Lung microvascular endothelial cell (primary cell): ENCODE data around the gene ABCC9. TPM values are rescaled to one million over a fixed set of nuclear protein-coding genes. Genes with fewer than 3 reads are reported as not detected.
"Not testable (repeated sequence)": the region's sequence is repeated elsewhere in the genome, so short reads cannot be mapped to it uniquely, and the experiment has no call there.

Experiments used
- DNase-seq, 2 donors: peaks; one replicate each; pipeline versions ENCODE4 v3.0.0 to v3.0.0-alpha.2; 2010; ENCODE audit warnings: low read depth in 2 of 2
- total RNA-seq: library from RNA; depleted of rRNA; stranded (reverse); fragments of >200 nt; gene quantifications from 2 replicates; pipeline ENCODE4 v1.2.1, GENCODE V29; 2014

ABCC9 gene
- total RNA-seq, 1 donor from 2014 or later, result under 0.01 TPM

GRCh38 chr12:21815306-21816062 lies 125.7 kb downstream of the ABCC9 start:
- DNase-seq, result no peak

DNA sequence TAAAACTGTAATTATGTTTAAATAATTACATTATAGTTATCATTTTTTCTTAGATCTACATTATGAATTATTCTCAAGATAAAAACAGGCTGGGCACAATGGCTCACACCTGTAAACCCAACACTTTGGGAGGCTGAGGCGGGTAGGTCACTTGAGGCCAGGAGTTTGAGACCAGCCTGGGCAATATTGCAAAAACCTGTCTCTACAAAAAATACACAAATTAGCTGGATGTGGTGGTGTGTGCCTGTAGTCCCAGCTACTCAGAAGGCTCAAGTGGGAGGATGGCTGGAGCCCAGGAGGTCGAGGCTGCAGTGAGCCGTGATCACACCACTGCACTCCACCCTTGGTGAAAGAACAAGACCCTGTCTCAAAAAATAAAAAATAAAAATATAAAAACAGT lies 126.4 kb downstream of the ABCC9 start:
- DNase-seq, result no peak

GRCh38 chr12:21814327-21814726 lies 126.9 kb downstream of the ABCC9 start:
- no peak for DNase-seq

DNA sequence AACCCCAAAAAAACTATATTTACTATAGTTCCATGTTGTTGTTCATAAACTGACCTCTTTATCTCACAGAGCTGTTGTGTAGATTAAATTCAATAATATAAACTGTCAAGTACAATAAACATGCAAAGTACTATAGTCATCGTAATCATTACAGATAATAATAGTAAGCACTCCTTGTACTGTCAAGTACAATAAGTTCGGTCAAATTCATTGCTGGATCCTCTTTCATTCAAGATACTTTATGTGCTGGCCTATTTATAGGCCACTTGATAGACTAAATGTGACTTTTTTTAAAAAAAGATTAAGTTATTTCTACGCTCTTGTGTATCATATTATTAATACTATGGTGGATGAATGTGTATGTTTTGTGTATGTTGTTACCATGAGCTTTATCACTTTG lies 127.5 kb downstream of the ABCC9 start:
- no peak for DNase-seq

DNA sequence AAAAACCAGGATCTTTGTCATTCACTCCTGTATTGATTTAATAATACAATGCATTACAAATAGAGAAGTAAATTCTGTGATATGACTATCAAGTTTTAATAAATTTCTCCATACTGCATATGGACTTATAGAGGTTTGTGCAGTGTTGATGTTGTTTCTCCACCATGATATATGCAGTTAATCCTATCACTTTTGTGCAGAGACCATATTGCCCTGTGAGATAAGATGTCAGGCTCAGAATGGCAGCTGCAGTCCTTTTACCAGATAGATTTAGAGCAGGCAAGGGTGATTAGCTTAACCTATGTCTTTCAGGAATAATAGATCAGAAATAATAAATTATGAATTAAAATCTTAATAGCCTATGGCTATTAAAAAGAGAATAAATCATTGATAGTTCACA lies 128.1 kb downstream of the ABCC9 start:
- no peak for DNase-seq

DNA sequence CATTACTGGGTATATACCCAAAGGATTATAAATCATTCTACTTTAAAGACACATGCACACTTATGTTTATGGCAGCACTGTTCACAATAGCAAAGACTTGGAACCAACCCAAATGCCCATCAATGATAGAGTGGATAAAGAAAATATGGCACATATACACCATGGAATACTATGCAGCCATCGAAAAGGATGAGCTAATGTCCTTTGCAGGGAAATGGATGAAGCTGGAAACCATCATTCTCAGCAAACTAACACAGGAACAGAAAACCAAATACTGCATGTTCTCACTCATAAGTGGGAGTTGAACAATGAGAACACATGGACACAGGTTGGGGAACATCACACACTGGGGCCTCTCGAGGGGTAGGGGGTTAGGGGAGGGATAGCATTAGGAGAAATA lies 128.9 kb downstream of the ABCC9 start:
- DNase-seq, result not testable (repeated sequence)

DNA sequence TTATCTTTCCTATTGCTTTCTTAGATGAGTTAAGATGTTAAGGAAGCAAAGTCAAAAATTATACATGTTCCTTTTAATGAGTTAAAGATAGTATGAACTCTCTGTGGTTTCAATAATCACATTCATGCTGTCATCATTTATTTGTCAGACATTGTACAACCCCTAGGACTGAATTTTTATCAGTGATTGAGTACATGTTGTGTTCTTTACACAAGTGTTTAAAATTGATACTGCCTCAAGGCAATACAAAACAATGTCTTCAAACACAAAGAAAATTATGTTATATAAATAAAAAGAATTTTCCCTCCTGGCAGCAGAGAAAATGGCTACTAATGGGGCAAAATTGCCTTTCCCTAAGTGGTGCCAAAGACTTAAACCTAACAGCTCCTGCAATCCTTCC lies 132.1 kb downstream of the ABCC9 start:
- no peak for DNase-seq

DNA sequence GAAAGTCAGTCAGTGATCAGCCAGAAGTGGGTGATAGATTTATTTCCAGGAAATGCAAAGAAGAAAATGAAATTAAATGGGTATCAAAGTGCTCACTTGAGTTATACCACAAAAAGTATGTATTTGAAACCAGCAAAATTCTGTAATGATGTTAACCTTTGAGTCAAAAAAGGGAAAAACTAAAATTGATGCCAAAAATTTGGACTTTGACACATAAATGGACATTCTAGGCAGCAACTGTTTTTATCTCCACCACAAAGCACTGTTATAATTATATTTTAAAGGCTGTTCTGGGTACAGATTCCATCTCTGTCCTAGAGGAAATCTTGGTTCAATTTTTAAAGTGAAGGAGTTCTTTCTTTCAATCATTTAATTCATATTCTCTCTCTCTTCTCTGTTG lies 135.0 kb downstream of the ABCC9 start:
- DNase-seq, result no peak

- DNase-seq, result no peak
Measured at GRCh38 chr12:21801522-21802288, 139.5 kb downstream of the ABCC9 start.

GRCh38 chr12:21800011-21800410 lies 141.2 kb downstream of the ABCC9 start:
- no peak for DNase-seq

DNA sequence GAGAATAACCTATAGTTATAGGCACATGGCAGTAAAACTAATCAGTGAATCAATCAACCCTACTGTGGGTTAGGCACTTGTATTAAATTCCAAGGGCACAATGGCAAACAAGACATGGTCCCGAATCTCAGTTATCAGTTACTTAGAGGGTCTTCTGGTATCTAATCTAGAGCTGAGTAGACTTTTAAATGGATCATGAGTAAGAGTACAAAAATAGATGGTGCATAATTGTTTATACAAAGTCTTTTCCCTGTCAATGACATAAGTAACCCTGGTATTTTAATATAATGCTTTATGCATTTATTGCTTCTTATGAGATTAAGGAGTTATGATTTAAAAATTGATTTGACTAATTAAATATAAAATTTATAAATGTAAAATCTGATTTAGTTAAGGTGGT lies 143.7 kb downstream of the ABCC9 start:
- no peak for DNase-seq

- no peak for DNase-seq
Measured at GRCh38 chr12:21795648-21796328, 145.4 kb downstream of the ABCC9 start.

DNA sequence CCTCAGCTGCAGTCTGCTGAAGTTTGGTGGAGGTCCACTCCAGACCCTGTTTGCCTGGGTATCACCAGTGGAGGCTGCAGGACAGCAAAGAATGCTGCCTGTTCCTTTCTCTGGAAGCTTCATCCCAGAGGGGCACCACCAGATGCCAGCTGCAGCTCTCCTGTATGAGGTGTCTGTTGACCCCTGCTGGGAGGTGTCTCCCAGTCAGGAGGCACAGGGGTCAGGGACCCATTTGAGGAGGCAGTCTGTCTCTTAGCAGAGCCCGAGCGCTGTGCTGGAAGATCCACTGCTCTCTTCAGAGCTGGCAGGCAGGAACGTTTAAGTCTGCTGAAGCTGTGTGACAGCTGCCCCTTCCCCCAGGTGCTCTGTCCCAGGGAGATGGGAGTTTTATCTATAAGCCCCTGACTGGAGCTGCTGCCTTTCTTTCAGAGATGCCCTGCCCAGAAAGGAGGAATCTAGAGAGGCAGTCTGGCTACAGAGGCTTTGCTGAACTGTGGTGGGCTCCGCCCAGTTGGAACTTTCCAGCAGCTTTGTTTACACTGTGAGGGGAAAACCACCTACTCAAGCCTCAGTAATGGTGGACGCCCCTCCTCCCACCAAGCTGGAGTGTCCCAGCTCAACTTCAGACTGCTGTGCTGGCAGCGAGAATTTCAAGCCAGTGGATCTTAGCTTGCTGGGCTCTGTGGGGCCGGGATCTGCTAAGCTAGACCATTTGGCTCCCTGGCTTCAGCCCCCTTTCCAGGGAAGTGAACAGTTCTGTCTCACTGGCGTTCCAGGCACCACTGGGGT lies 146.2 kb downstream of the ABCC9 start:
- DNase-seq, result not testable (repeated sequence)

- DNase-seq, result not testable (repeated sequence)
Measured at GRCh38 chr12:21789687-21790086, 151.5 kb downstream of the ABCC9 start.

DNA sequence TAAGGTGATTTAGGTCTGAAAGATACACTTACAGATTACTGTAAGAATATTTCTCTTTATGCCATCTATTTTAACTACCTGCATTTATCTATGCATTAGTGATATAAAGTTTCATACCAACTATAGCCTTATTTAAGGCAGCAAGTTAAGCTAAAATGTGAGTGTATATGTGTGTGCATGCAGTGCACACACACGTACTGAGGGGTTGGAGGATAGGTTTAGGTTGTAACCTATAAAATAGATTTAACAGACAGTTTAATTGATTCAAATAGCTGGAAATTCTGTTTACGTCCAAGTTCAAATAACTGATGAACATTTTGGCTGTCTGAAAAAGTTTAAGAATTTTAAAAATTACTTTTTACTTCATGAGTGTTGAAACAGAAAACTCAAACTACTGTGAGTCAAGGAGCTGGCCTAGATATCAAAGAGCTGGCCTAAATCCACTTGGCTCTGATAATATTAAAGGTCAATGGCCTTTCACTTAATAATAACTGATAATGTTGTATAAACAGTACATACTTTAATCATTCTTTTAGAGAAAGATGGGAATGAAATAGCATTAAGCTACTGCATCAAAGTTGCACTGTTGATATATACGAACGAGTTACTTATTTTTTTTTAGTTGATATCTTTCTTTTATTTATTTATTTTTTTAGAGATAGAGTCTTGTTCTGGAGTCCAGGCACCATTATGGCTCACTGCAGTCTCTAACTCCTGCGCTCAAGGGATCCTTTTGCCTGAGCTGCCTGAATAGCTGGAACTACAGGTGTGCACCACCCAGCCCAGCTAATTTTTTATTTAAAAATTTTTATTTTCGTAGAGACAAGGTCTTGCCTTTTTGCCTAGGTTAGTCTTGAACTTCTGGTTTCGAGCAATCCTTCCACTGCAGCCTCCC lies 152.9 kb downstream of the ABCC9 start:
- no peak for DNase-seq

GRCh38 chr12:21786041-21786531 lies 155.1 kb downstream of the ABCC9 start:
- DNase-seq, result no peak

- DNase-seq, result not testable (repeated sequence)
Measured at GRCh38 chr12:21782723-21783122, 158.5 kb downstream of the ABCC9 start.

DNA sequence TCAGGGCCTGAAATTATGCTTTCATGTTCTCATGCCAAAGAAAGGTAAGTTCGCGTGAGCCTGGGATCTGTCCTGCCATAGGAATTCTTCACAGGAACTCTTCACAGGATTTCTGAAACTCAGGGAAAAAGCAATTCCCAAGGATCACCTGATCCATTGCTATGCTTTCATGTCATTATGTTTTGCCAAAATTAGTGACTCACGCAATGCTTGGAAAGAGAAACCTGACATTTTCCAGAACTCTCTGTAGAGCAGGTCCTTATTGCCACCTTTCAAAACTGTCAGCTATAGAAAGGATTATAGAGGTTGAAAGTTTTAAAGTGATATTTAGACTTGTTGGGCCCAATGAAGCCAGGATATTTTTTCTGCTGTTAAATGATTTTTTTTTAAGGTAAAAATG lies 160.4 kb downstream of the ABCC9 start:
- DNase-seq, result no peak

DNA sequence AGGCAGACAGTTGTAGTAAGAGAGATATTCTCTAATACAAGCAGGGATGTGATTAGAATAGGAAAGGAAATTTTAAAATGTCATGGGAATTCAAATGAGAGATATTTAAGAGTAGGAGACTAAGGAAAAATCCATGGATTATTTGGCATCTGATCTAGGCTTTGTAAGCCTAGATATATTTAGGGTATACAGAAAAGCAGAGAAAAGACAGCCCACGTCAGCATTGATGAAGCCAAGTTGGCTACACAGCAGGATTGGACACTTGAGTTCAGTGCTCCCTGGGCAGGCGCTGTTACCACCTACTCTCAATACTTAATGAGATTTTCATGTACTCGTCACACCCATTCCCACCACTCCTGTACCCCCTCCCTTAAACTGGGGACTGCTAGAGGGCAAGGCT lies 165.1 kb downstream of the ABCC9 start:
- no peak for DNase-seq

DNA sequence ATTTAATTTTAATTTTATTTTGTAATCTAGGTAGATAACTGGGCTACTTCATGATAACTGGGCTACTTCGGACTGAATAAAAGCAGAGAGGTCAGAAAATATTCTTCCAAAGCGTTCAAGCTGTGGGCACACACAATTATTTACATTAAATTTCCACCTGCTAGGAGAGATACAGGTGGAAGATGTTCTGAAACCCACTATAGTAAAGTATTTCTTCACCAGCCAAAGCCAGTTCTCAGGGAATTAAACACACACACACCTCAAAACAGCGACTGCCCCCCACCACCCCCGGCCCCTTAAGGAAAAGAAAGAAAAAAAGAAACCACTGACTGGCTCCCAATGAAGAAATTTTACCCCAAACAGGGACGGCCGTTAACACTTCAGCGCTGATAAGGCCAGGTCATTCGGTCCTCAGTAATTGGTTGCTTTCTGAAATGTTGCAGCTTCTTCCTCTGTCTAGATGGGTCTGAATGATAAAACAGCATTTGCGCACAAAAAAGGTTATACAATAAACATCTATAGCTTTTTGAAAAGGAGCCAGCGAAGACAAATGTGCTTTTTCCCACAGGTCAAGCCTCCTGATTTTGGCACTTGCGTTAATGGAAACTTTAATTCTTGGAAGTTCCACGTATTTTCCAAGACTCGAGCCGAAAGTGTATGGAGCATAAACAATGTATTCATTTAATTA lies 165.9 kb downstream of the ABCC9 start:
- DNase-seq, result no peak
